Skeletal muscle tissue (tissue), 4 donors: ENCODE measurements around the gene MAPK12. TPM values are rescaled to one million over a fixed set of nuclear protein-coding genes. Genes with fewer than 3 reads are reported as not detected.
A peak's percentile ranks its signal among the peaks of the same experiment; 100 is the strongest.

ENCODE experiments used
- H3K27ac ChIP-seq: one replicate; pipeline ENCODE4 v1.7.0; 2013; ENCODE audit warnings: mild to moderate bottlenecking, low read depth, low read length, inconsistent platforms
- H3K27me3 ChIP-seq, 3 donors: one replicate each; pipeline ENCODE4 v1.7.0; 2013; ENCODE audit warnings: low read length in 3 of 3; ENCODE audit not compliant: control insufficient read depth in 3 of 3, insufficient read depth in 3 of 3
- H3K36me3 ChIP-seq, 3 donors: one replicate each; pipeline ENCODE4 v1.7.0; 2013; ENCODE audit warnings: low read length in 3 of 3; ENCODE audit not compliant: control insufficient read depth in 3 of 3, insufficient read depth in 3 of 3
- H3K4me1 ChIP-seq, 3 donors: one replicate each; pipeline ENCODE4 v1.7.0; 2013; ENCODE audit warnings: low read length in 3 of 3, mild to moderate bottlenecking in 3 of 3; ENCODE audit not compliant: control insufficient read depth in 3 of 3, insufficient read depth in 3 of 3
- H3K4me3 ChIP-seq, 3 donors: one replicate each; pipeline ENCODE4 v1.7.0; 2013; ENCODE audit warnings: low read length in 3 of 3
- H3K9ac ChIP-seq, 3 donors: one replicate each; pipeline ENCODE4 v1.7.0; 2013; ENCODE audit warnings: low read length in 3 of 3, mild to moderate bottlenecking in 3 of 3, moderate library complexity in 2 of 3, low read depth in 1 of 3
- H3K9me3 ChIP-seq, 3 donors: one replicate each; pipeline ENCODE4 v1.7.0; 2013; ENCODE audit warnings: low read length in 3 of 3; ENCODE audit not compliant: control insufficient read depth in 3 of 3
- total RNA-seq: library from RNA; depleted of rRNA; stranded (reverse); fragments of >200 nt; gene quantifications from one replicate; pipeline ENCODE4 v1.2.3, GENCODE V29; 2014
- donor health status: Osteomylitis.

The MAPK12 gene
- total RNA-seq, 1 donor from 2014 or later: 18.8 TPM

GRCh38 chr22:50299785-50300619 is 38.5 kb upstream of the MAPK12 start:
- no peak overlapping the region for H3K4me3 ChIP-seq
- no peaks in the 10 kb centered on the region for H3K36me3 ChIP-seq
- H3K9me3 ChIP-seq: no peaks in the 10 kb centered on the region
- peaks cover 36 to 47% (median 39%) of the 10 kb centered on the region in 3 donors for H3K4me1 ChIP-seq
- no peaks in the 10 kb centered on the region for H3K27me3 ChIP-seq
- H3K9ac ChIP-seq: peak overlapping the region in 1 of 3 donors; percentile 8
- no peak overlapping the region for H3K27ac ChIP-seq

GRCh38 chr22:50298937-50299784 is 37.7 kb upstream of the MAPK12 start:
- H3K4me3 ChIP-seq: no peak overlapping the region
- H3K4me1 ChIP-seq: peaks cover 33 to 46% (median 36%) of the 10 kb centered on the region in 3 donors
- no peaks in the 10 kb centered on the region for H3K27me3 ChIP-seq
- no peaks in the 10 kb centered on the region for H3K9me3 ChIP-seq
- no peak overlapping the region for H3K9ac ChIP-seq
- H3K36me3 ChIP-seq: no peaks in the 10 kb centered on the region
- no peak overlapping the region for H3K27ac ChIP-seq

- no peaks in the 10 kb centered on the region for H3K27me3 ChIP-seq
- H3K27ac ChIP-seq: no peak overlapping the region
- H3K9me3 ChIP-seq: no peaks in the 10 kb centered on the region
- H3K9ac ChIP-seq: no peak overlapping the region
- no peaks in the 10 kb centered on the region for H3K36me3 ChIP-seq
- H3K4me1 ChIP-seq: peaks cover 30 to 42% (median 34%) of the 10 kb centered on the region in 3 donors
- H3K4me3 ChIP-seq: no peak overlapping the region
Measured at GRCh38 chr22:50298266-50298637, 36.8 kb upstream of the MAPK12 start.

DNA sequence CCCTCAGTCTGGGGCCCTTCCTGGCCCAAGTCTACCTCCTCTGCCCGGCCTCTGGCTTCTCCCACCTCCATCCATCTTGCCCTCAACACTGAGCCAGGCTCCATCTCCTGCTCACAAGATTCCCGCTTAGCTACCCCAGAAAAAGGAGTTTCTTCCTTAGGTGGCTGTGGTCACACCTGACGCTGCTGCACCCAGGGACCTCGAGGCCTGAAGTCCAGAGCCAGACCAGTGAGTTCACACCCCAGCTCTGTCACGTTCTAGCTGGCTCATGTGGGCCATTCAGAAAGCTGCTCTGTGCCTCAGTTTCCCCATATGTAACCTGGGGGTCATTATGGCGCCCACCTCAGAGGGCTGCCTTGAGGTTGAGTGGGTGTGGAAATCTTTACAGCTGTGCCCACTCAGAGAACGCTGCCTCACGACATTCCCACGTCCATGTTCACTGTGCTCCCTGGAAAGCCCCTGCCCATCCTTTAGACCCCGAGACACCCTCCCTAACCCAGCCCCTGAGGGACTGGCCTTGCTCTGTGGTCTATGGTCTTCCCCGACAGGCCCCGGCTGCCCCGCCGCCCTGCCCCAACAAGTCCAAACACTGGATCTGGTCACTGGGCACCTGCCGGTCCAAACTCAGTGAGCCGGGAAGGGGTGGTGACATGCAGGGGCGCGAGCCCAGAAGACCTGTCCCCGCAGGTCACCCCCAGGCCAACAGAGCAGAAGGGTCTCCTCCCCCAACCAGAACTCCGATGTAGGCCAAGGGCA is 36.2 kb upstream of the MAPK12 start:
- H3K27ac ChIP-seq: no peak overlapping the region
- H3K4me1 ChIP-seq: peaks cover 28 to 37% (median 29%) of the 10 kb centered on the region in 3 donors
- no peaks in the 10 kb centered on the region for H3K9me3 ChIP-seq
- H3K9ac ChIP-seq: no peak overlapping the region
- H3K27me3 ChIP-seq: no peaks in the 10 kb centered on the region
- no peaks in the 10 kb centered on the region for H3K36me3 ChIP-seq
- H3K4me3 ChIP-seq: no peak overlapping the region

DNA sequence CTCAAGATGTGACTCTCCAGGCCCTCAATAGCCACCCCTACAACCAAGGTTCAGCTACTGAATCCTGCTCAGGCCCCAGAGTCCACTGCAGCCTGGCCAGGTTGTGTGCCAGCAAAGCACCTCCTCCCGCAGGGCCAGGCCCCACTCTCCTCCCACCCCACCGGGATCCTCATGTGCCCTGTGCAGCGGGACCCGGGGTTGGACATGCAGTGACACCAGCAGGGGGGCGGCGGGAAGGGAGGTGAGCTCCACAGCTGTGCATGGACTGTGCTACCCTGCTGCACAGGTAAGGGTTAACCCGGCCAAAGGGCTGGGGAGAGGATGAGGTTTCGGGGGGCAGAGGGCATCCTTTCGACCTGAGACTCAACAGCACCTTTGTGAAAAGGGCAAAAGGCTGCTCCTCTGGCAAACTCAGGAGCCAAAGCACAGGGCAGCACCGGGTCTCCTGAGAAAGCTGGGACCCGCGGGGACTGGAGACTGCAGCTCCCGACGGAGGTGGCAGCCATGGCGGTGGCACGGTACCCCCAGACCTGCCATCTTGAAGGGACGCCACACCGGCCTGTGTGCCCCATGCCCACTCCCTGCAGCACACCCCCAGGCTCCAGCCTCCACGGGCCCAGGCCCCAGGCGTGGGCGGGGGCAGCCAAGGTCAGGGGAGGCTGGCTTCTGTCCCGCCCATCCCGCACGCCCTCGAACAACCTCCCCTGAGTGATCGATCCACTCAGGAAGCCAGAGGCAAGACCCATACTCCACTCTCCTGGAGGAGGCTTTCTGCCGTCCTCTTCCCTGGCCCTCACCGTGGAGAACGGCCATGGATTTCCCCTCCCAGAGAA is 35.4 kb upstream of the MAPK12 start:
- no peak overlapping the region for H3K27ac ChIP-seq
- peaks cover 21 to 29% (median 27%) of the 10 kb centered on the region in 3 donors for H3K4me1 ChIP-seq

DNA sequence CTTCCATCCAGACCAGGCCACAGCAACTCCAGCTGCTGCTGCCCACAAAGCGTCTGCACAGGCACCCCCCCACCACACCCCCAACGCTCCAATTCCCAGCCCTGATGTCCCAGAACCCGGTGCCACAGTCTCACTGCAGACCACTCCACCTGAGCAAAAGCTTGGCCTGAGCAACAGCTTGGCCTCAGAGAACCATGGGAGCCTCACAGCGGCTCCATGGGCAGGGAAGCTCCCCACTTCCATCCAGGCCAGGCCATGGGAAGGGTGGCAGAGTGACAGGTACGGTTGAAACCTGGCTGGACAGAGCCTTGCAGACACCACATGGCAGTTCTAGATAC is 32.8 kb upstream of the MAPK12 start:
- Histone ChIP-seq H3K9ac (peak overlapping the region in 1 of 3 donors; percentile 40), H3K27me3 (peaks cover 0 to 7% (median 0%) of the 10 kb centered on the region in 3 donors), H3K36me3 (peaks cover 6 to 9% (median 8%) of the 10 kb centered on the region in 3 donors), H3K27ac (peak overlapping the region; percentile 51), H3K4me1 (peaks cover 16 to 22% (median 17%) of the 10 kb centered on the region in 3 donors), H3K4me3 (no peak overlapping the region), H3K9me3 (no peaks in the 10 kb centered on the region)

More for the DNA sequence above, 35.4 kb upstream of the MAPK12 start:
- H3K9ac ChIP-seq: no peak overlapping the region
- H3K4me3 ChIP-seq: no peak overlapping the region
- no peaks in the 10 kb centered on the region for H3K36me3 ChIP-seq
- H3K9me3 ChIP-seq: no peaks in the 10 kb centered on the region
- H3K27me3 ChIP-seq: peaks cover 0 to 4% (median 0%) of the 10 kb centered on the region in 3 donors

- Histone ChIP-seq H3K27ac (peak overlapping the region; percentile 51), H3K9ac (peak overlapping the region in 2 of 3 donors; percentile 40 to 43), H3K4me3 (peak overlapping the region in 1 of 3 donors; percentile 49), H3K27me3 (peaks cover 0 to 7% (median 0%) of the 10 kb centered on the region in 3 donors), H3K36me3 (peaks cover 12 to 15% (median 14%) of the 10 kb centered on the region in 3 donors), H3K9me3 (no peaks in the 10 kb centered on the region), H3K4me1 (peaks cover 14 to 22% (median 17%) of the 10 kb centered on the region in 3 donors)
Measured at GRCh38 chr22:50293441-50294318, 32.2 kb upstream of the MAPK12 start.

DNA sequence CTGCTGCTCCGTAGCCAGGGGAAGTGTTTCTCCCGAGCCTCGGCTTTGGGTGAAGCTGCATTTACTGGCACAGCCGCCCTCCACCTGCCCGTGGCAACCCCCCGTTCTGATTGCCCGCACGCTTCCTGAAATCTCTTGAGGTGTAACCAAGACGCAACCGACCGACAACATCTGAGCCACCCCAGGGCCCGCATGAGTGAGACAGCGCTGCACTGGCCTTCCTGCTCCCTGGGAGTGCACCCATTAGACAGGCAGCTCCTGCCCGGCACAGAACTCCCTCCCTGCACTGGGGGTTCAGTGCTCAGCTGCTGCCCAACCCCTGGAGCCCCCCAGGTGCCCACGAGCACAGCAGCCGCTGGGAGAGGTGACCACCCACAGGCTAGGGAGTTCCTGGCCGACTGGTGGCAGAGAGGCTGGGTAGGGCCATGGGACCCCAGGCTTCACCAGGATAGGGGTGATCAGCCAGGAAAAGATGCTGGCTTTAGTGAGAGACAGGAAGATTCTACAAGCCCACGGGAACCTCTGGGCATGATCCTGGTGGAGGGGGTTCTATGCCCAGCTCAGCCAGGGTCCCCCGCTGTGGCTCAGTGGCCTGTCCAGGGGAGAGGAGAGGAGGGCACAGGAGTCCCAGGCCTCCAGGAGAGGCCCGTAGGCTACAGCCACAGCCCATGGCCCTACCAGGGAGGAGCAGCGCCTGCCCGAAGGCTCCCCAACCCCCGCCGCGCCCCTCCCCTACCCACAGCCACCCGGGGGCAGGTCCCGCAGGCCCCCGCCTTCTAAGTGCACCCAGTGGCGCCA is 31.4 kb upstream of the MAPK12 start:
- H3K4me3 ChIP-seq: no peak overlapping the region
- no peak overlapping the region for H3K9ac ChIP-seq
- no peak overlapping the region for H3K27ac ChIP-seq
- H3K9me3 ChIP-seq: no peaks in the 10 kb centered on the region
- peaks cover 15 to 21% (median 17%) of the 10 kb centered on the region in 3 donors for H3K36me3 ChIP-seq
- peaks cover 0 to 7% (median 0%) of the 10 kb centered on the region in 3 donors for H3K27me3 ChIP-seq
- peaks cover 14 to 22% (median 17%) of the 10 kb centered on the region in 3 donors for H3K4me1 ChIP-seq
